22Rv1 (cell line): Measurements from ENCODE around the gene CCDC85A.

ENCODE experiments used
- H3K27ac ChIP-seq: fragments of 450-650 bp; 2 replicates; pipeline ENCODE4 v1.5.1; 2017
- CTCF ChIP-seq: fragments of 450-650 bp; IDR thresholded peaks from 2 replicates; pipeline ENCODE4 v1.5.1; 2017; ENCODE audit warnings: mild to moderate bottlenecking
- ZFX ChIP-seq: fragments of 450-650 bp; IDR thresholded peaks from 2 replicates; pipeline ENCODE4 v1.6.1; 2017; ENCODE audit warnings: antibody characterized with exemption, borderline replicate concordance

CCDC85A gene

GRCh38 chr2:56224316-56224715 lies 40.5 kb downstream of the CCDC85A start:
- TF ChIP-seq ZFX (no peak), CTCF (no peak)
- peak overlapping the region; percentile 56 for H3K27ac ChIP-seq

- peak overlapping the region; percentile 76 for H3K27ac ChIP-seq
- TF ChIP-seq ZFX (no peak), CTCF (no peak)
These were observed 44.0 kb downstream of the CCDC85A start for GRCh38 chr2:56227811-56228210.

GRCh38 chr2:56229397-56230060 lies 45.7 kb downstream of the CCDC85A start:
- H3K27ac ChIP-seq: peak overlapping the region; percentile 76
- TF ChIP-seq CTCF (no peak), ZFX (no peak)

- TF ChIP-seq CTCF (no peak), ZFX (no peak)
- H3K27ac ChIP-seq: peak overlapping the region; percentile 76
These were observed 46.4 kb downstream of the CCDC85A start for GRCh38 chr2:56230156-56230555.

GRCh38 chr2:56231361-56231760 lies 47.6 kb downstream of the CCDC85A start:
- TF ChIP-seq CTCF (no peak), ZFX (no peak)
- H3K27ac ChIP-seq: peak overlapping the region; percentile 76

GRCh38 chr2:56232912-56233311 lies 49.1 kb downstream of the CCDC85A start:
- no peak for TF ChIP-seq ZFX

GRCh38 chr2:56234241-56234640 lies 50.5 kb downstream of the CCDC85A start:
- H3K27ac ChIP-seq: peak overlapping the region; percentile 21; the same call in 1 of the 2 replicates
- TF ChIP-seq CTCF (no peak), ZFX (no peak)

More at GRCh38 chr2:56232912-56233311, 49.1 kb downstream of the CCDC85A start:
- H3K27ac ChIP-seq: no peak overlapping the region

GRCh38 chr2:56239030-56239429 lies 55.2 kb downstream of the CCDC85A start:
- H3K27ac ChIP-seq: peak overlapping the region; percentile 33
- TF ChIP-seq ZFX: no peak
- TF ChIP-seq CTCF: no peak
